MCF 10A (cell line): Measurements from ENCODE around the gene CDK12. TPM values are rescaled to one million over a fixed set of nuclear protein-coding genes. Genes with fewer than 3 reads are reported as not detected.

Experiments used
- BruUV-seq: library from RNA; stranded (reverse); fragments of 400-500 nt; replicated peaks from 2 replicates; lab custom pipeline; 2021; lab: Mats Ljungman, UMichigan
- CTCF ChIA-PET: fragments of 300-600 bp; sonication (Branson Sonifier 250); formaldehyde crosslinking; extraction: SDS; loops from one replicate; lab custom pipeline; 2021; ENCODE audit warnings: antibody characterized with exemption, inconsistent platforms; lab: Yijun Ruan, JAX
- POLR2A ChIA-PET: fragments of 300-600, 350-650 bp; sonication (Branson Sonifier 250); formaldehyde crosslinking; extraction: SDS; loops from one replicate; lab custom pipeline; 2020; ENCODE audit warnings: antibody characterized with exemption, inconsistent platforms; lab: Yijun Ruan, JAX
- DNase-seq: peaks from one replicate; pipeline ENCODE4 v3.0.0-alpha.2; 2018; ENCODE audit not compliant: unreplicated experiment
- H3K27ac Mint-ChIP-seq: one replicate; pipeline ENCODE4 v1.8.0; 2022; ENCODE audit warnings: mild to moderate bottlenecking, low read depth, mixed read lengths; ENCODE audit not compliant: unreplicated experiment
- H3K27me3 Mint-ChIP-seq: one replicate; pipeline ENCODE4 v1.8.0; 2022; ENCODE audit warnings: mixed read lengths; ENCODE audit not compliant: insufficient read depth, unreplicated experiment
- H3K36me3 Mint-ChIP-seq: one replicate; pipeline ENCODE4 v1.8.0; 2022; ENCODE audit warnings: mild to moderate bottlenecking, moderate library complexity, mixed read lengths; ENCODE audit not compliant: insufficient read depth, unreplicated experiment
- H3K4me1 Mint-ChIP-seq: one replicate; pipeline ENCODE4 v1.8.0; 2022; ENCODE audit warnings: mixed read lengths; ENCODE audit not compliant: insufficient read depth, unreplicated experiment
- H3K4me3 Mint-ChIP-seq: one replicate; pipeline ENCODE4 v1.8.0; 2022; ENCODE audit warnings: mild to moderate bottlenecking, moderate library complexity, mixed read lengths; ENCODE audit not compliant: unreplicated experiment
- H3K9me3 Mint-ChIP-seq: one replicate; pipeline ENCODE4 v1.8.0; 2022; ENCODE audit warnings: mixed read lengths; ENCODE audit not compliant: unreplicated experiment
- CTCF ChIP-seq: fragments of 200-600 bp; IDR thresholded peaks from one replicate; pipeline ENCODE4 v1.8.0; 2022; ENCODE audit warnings: antibody characterized with exemption, mild to moderate bottlenecking; ENCODE audit not compliant: unreplicated experiment
- intact Hi-C: fragments of 100-400 bp; cut with micrococcal nuclease; formaldehyde crosslinking; loops from 2 replicates; pipeline ENCODE4 v1.14.1; 2022
- total RNA-seq: library from RNA; stranded (reverse); gene quantifications from 2 replicates; pipeline ENCODE4 v1.2.3, GENCODE V29; 2022

The CDK12 gene
- total RNA-seq, 1 experiment from 2014 or later = 71.1 TPM

- no peaks in the 10 kb centered on the region for H3K27me3 Mint-ChIP-seq
- no peak for TF ChIP-seq CTCF
- peak overlapping the region; percentile 85 for H3K27ac Mint-ChIP-seq
- intact Hi-C loops = no loop called here
- peak; percentile 61 for DNase-seq
- peaks cover 12% of the 10 kb centered on the region for H3K9me3 Mint-ChIP-seq
- H3K36me3 Mint-ChIP-seq = peaks cover 22% of the 10 kb centered on the region
- H3K4me3 Mint-ChIP-seq = peak overlapping the region; percentile 81
- no TSS peak for BruUV-seq
- H3K4me1 Mint-ChIP-seq = no peaks in the 10 kb centered on the region
- ChIA-PET CTCF (interaction anchor here (0.6 to 0.9 kb wide), 2 partner anchors 48 to 50 kb away, joined by 3 read pairs; no protein-coding TSS in a partner anchor), POLR2A (interaction anchor here (0.6 to 1.7 kb wide), 6 partner anchors 9 to 131 kb away, joined by 3 to 6 read pairs (median 4); partner anchors contain the start of gene CDK12)
Measured at GRCh38 chr17:39573447-39574298, 112.4 kb downstream of the CDK12 start.

- Mint-ChIP-seq H3K27me3 (no peaks in the 10 kb centered on the region), H3K36me3 (peaks cover 2% of the 10 kb centered on the region), H3K4me3 (no peak overlapping the region), H3K27ac (no peak overlapping the region), H3K4me1 (no peaks in the 10 kb centered on the region), H3K9me3 (peaks cover 7% of the 10 kb centered on the region)
- intact Hi-C loops = no loop called here
- peak; percentile 41 for TF ChIP-seq CTCF
- ChIA-PET CTCF (interaction anchor here (0.6 to 1.3 kb wide), 6 partner anchors 9 to 52 kb away, joined by 3 to 4 read pairs (median 3); no protein-coding TSS in a partner anchor), POLR2A (interaction anchor here (0.5 kb wide), 1 partner anchor 376 kb away, joined by 3 read pairs; no protein-coding TSS in a partner anchor)
- no TSS peak for BruUV-seq
- DNase-seq = peak; percentile 35
Measured at GRCh38 chr17:39576187-39576586, 114.9 kb downstream of the CDK12 start.

- Mint-ChIP-seq H3K27me3 (peaks cover 2% of the 10 kb centered on the region), H3K9me3 (no peaks in the 10 kb centered on the region), H3K4me1 (no peaks in the 10 kb centered on the region), H3K4me3 (no peak overlapping the region), H3K36me3 (no peaks in the 10 kb centered on the region), H3K27ac (no peak overlapping the region)
- intact Hi-C loops = no loop called here
- ChIA-PET CTCF (interaction anchor here (0.6 to 1.4 kb wide), 3 partner anchors 30 to 301 kb away, joined by 3 to 4 read pairs (median 4); no protein-coding TSS in a partner anchor), POLR2A (no interaction called here)
- no TSS peak for BruUV-seq
- no peak for TF ChIP-seq CTCF
- DNase-seq = no peak
Measured at GRCh38 chr17:39578272-39578671, 117.0 kb downstream of the CDK12 start.
